Measurements from ENCODE around the gene EEFSEC. TPM values are rescaled to one million over a fixed set of nuclear protein-coding genes. Genes with fewer than 3 reads are reported as not detected.

Gene EEFSEC
- total and polyA plus RNA-seq, 12 donors = 5.5 to 15.6 (median 10.4) TPM

- WGBS, 4 donors = 80 to 90% (median 89%) methylated on average over 5 of the region's 5 CpGs
- Histone ChIP-seq H3K9me3 (replicated peaks in 1 of 3) (no peaks in the 10 kb centered on the region), H3K36me3 (replicated peaks in 1 of 2) (no peaks in the 10 kb centered on the region), H3K4me3 (no peak overlapping the region), H3K27me3 (no peaks in the 10 kb centered on the region), H3K4me1 (replicated peaks in 1 of 2) (no peaks in the 10 kb centered on the region), H3K27ac (no peak overlapping the region)
- intact Hi-C loops (cut with DNase I) = no loop called here
- TF ChIP-seq, protein P1, sequence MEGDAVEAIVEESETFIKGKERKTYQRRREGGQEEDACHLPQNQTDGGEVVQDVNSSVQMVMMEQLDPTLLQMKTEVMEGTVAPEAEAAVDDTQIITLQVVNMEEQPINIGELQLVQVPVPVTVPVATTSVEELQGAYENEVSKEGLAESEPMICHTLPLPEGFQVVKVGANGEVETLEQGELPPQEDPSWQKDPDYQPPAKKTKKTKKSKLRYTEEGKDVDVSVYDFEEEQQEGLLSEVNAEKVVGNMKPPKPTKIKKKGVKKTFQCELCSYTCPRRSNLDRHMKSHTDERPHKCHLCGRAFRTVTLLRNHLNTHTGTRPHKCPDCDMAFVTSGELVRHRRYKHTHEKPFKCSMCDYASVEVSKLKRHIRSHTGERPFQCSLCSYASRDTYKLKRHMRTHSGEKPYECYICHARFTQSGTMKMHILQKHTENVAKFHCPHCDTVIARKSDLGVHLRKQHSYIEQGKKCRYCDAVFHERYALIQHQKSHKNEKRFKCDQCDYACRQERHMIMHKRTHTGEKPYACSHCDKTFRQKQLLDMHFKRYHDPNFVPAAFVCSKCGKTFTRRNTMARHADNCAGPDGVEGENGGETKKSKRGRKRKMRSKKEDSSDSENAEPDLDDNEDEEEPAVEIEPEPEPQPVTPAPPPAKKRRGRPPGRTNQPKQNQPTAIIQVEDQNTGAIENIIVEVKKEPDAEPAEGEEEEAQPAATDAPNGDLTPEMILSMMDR (IDR thresholded peaks at IDR 0.05) = no peak
- no peak for TF ChIP-seq POLR2A (IDR thresholded peaks at IDR 0.05)
- DNase-seq = no peak
Observed at GRCh38 chr3:128335621-128336296, 182.5 kb downstream of the EEFSEC start.

DNA sequence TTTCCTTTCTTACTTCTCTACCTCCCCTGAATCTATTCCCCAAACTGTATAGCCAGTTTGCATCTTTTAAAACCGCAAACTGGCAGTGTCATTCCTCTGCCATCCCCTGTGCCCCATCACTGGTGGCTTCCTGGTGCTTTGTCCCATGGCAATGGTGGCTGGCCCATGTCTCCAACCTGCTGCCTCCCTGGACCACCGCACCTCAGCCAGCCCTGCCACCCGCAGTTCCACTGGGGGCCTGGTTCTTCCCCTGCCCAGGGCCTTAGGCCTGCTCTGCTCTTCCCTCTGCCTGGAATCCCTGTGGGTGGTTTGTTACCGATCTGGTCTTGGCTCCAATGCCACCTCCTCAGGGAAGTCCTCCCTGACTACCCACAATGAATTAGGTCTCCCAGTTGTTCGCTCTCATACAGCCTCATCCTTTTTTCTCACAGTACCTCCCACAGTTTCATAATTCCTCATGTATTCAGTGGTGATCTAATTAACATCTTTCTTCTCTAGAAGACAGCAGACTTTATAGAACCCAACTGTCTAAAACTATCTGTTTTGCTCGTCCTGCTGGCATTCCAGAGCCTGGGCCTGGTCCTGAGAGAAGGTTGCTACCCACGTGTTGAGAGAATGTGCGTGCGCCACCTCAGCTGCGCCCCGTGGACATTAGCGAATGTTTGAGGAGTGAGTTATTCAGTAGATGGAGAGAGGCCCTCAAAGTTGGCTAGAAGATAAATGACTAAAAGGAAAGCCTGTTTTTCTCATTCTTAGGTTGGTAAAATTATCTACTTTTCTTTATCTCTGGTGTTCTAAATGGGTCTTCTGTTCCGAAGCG lies 183.3 kb downstream of the EEFSEC start:
- H3K9me3 ChIP-seq (replicated peaks in 1 of 3) = no peaks in the 10 kb centered on the region
- no peak overlapping the region for H3K4me3 ChIP-seq
- no peak for TF ChIP-seq POLR2A (IDR thresholded peaks at IDR 0.05)
- no peaks in the 10 kb centered on the region for H3K4me1 ChIP-seq (replicated peaks in 1 of 2)
- H3K27me3 ChIP-seq = no peaks in the 10 kb centered on the region
- intact Hi-C loops (cut with DNase I) = no loop called here
- 95 to 97% (median 95%) methylated on average over 14 of the region's 14 CpGs for WGBS, 4 donors
- DNase-seq = no peak
- H3K36me3 ChIP-seq (replicated peaks in 1 of 2) = peaks cover 0 to 2% of the 10 kb centered on the region in 2 donors
- no peak overlapping the region for H3K27ac ChIP-seq

- 91 to 98% (median 97%) methylated on average over 6 to 10 of the region's 10 CpGs for WGBS, 4 donors
- TF ChIP-seq POLR2A (IDR thresholded peaks at IDR 0.05) = no peak
- TF ChIP-seq, protein P1 (IDR thresholded peaks at IDR 0.05) = no peak
- H3K4me1 ChIP-seq (replicated peaks in 1 of 2) = no peaks in the 10 kb centered on the region
- H3K4me3 ChIP-seq = no peak overlapping the region
- no peaks in the 10 kb centered on the region for H3K9me3 ChIP-seq (replicated peaks in 1 of 3)
- DNase-seq = no peak
- H3K27ac ChIP-seq = no peak overlapping the region
- H3K27me3 ChIP-seq = no peaks in the 10 kb centered on the region
- intact Hi-C loops (cut with DNase I) = no loop called here
- peaks cover 0 to 3% of the 10 kb centered on the region in 2 donors for H3K36me3 ChIP-seq (replicated peaks in 1 of 2)
Observed at GRCh38 chr3:128337305-128337704, 184.0 kb downstream of the EEFSEC start.

GRCh38 chr3:128338536-128339330 lies 185.5 kb downstream of the EEFSEC start:
- TF ChIP-seq POLR2A (IDR thresholded peaks at IDR 0.05) = no peak
- TF ChIP-seq, protein P1 (IDR thresholded peaks at IDR 0.05) = no peak

More at GRCh38 chr3:128338536-128339330, 185.5 kb downstream of the EEFSEC start:
- no peak overlapping the region for H3K27ac ChIP-seq
- no peak overlapping the region for H3K4me3 ChIP-seq
- H3K9me3 ChIP-seq (replicated peaks in 1 of 3) = no peaks in the 10 kb centered on the region
- no peaks in the 10 kb centered on the region for H3K27me3 ChIP-seq
- peaks cover 0 to 3% of the 10 kb centered on the region in 2 donors for H3K36me3 ChIP-seq (replicated peaks in 1 of 2)
- intact Hi-C loops (cut with DNase I) = no loop called here
- no peak for DNase-seq
- WGBS, 4 donors = 91 to 95% (median 94%) methylated on average over 12 of the region's 12 CpGs
- H3K4me1 ChIP-seq (replicated peaks in 1 of 2) = no peaks in the 10 kb centered on the region

Measured in adrenal gland (tissue), 12 donors.